Fibroblast of peridontal ligament (primary cell): ENCODE data around the gene MYLK4.
A peak's percentile ranks its signal among the peaks of the same experiment; 100 is the strongest.
"Not testable (repeated sequence)": the region's sequence is repeated elsewhere in the genome, so short reads cannot be mapped to it uniquely, and the experiment has no call there.

Experiments used
- DNase-seq: peaks from one replicate; pipeline ENCODE4 v3.0.0-alpha.2; 2010; ENCODE audit errors: extremely low read depth

MYLK4 gene

GRCh38 chr6:2777249-2777648 is 26.5 kb upstream of the MYLK4 start:
- no peak for DNase-seq

- DNase-seq = no peak
Observed at GRCh38 chr6:2775003-2775402, 24.3 kb upstream of the MYLK4 start.

- DNase-seq = peak; percentile 67
Observed at GRCh38 chr6:2773449-2773848, 22.7 kb upstream of the MYLK4 start.

GRCh38 chr6:2772840-2773239 is 22.1 kb upstream of the MYLK4 start:
- DNase-seq = no peak

- DNase-seq = no peak
Observed at GRCh38 chr6:2771079-2771478, 20.4 kb upstream of the MYLK4 start.

- DNase-seq = no peak
Observed at GRCh38 chr6:2770171-2770570, 19.4 kb upstream of the MYLK4 start.

- DNase-seq = no peak
Observed at GRCh38 chr6:2768696-2769095, 18.0 kb upstream of the MYLK4 start.

GRCh38 chr6:2767657-2768524 is 17.2 kb upstream of the MYLK4 start:
- DNase-seq = no peak

- DNase-seq = peak; percentile 49
Observed at GRCh38 chr6:2766767-2767656, 16.3 kb upstream of the MYLK4 start.

- no peak for DNase-seq
Observed at GRCh38 chr6:2765896-2766766, 15.4 kb upstream of the MYLK4 start.

GRCh38 chr6:2765166-2765895 is 14.6 kb upstream of the MYLK4 start, which contains the start of gene WRNIP1:
TSS of gene WRNIP1 (plus strand) at chr6:2765393. CDS start at chr6:2765623, 230 bp downstream.
- peak; percentile 98 for DNase-seq

GRCh38 chr6:2764610-2765165 is 14.0 kb upstream of the MYLK4 start:
- DNase-seq = peak; percentile 79

GRCh38 chr6:2763876-2764540 is 13.3 kb upstream of the MYLK4 start:
- DNase-seq = no peak

GRCh38 chr6:2763345-2763841 is 12.7 kb upstream of the MYLK4 start:
- DNase-seq = no peak

GRCh38 chr6:2762868-2763267 is 12.1 kb upstream of the MYLK4 start:
- not testable (repeated sequence) for DNase-seq

- DNase-seq = no peak
Observed at GRCh38 chr6:2760882-2761842, 10.4 kb upstream of the MYLK4 start.

- DNase-seq = no peak
Observed at GRCh38 chr6:2758980-2759379, 8.3 kb upstream of the MYLK4 start.

- DNase-seq = no peak
Observed at GRCh38 chr6:2756687-2757224, 6.0 kb upstream of the MYLK4 start.
